Rectal smooth muscle tissue (tissue), 1 donor: ENCODE results near the gene PPM1J.

Experiments used
- H3K27ac ChIP-seq: one replicate; pipeline ENCODE4 v1.7.0; 2013; ENCODE audit warnings: low read depth, low read length, inconsistent platforms
- H3K27me3 ChIP-seq: one replicate; pipeline ENCODE4 v1.7.0; 2013; ENCODE audit warnings: low read length; ENCODE audit not compliant: control insufficient read depth, insufficient read depth
- H3K36me3 ChIP-seq: one replicate; pipeline ENCODE4 v1.7.0; 2013; ENCODE audit warnings: low read length; ENCODE audit not compliant: control insufficient read depth, insufficient read depth
- H3K4me1 ChIP-seq: one replicate; pipeline ENCODE4 v1.7.0; 2013; ENCODE audit warnings: low read length; ENCODE audit not compliant: control insufficient read depth, insufficient read depth
- H3K4me3 ChIP-seq: one replicate; pipeline ENCODE4 v1.7.0; 2013; ENCODE audit warnings: low read length
- H3K9ac ChIP-seq: one replicate; pipeline ENCODE4 v1.7.0; 2013; ENCODE audit warnings: low read length

PPM1J gene, protein sequence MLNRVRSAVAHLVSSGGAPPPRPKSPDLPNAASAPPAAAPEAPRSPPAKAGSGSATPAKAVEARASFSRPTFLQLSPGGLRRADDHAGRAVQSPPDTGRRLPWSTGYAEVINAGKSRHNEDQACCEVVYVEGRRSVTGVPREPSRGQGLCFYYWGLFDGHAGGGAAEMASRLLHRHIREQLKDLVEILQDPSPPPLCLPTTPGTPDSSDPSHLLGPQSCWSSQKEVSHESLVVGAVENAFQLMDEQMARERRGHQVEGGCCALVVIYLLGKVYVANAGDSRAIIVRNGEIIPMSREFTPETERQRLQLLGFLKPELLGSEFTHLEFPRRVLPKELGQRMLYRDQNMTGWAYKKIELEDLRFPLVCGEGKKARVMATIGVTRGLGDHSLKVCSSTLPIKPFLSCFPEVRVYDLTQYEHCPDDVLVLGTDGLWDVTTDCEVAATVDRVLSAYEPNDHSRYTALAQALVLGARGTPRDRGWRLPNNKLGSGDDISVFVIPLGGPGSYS

DNA sequence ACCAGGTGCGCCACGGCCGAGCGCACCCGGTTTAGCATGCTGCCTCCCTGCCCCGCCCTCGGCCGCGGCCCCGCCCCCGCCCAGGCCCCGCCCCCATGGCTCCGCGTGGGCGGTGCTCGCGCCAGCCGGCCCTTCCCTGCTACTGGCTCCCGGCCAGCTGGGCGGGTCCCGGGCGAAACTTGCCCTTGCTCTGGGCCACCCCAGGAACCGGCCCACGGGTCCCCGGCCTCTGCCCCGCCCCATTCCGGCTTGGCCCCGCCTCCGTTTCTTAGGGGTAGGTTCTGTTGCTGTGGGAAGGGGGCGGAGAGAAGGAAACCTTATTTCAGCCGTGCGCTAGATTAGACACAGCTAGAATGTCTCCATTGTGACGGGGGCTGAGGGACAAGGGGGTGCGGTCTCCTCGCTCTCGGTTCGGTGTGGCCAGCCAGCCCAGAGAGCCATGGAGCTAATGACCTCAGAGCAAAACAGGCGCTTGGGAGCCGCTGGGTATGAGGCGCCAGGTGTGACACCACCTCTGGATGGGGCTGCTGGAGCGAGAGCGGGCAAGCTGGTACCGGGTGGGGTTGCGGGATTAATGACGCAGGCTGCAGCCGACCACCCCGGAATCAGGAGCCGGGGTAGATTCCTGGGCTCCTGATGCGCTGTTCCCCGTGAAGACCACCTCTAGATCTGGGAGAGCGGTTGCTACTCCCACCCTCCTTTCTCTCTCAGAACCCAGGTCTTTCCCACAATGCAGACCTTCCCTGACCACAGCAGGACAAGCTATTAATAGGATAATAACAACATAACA is at the start of gene PPM1J:
TSS of gene PPM1J (minus strand) at position 69 of the 790 bp plus-strand sequence. CDS start at position 38, 31 bp downstream.
- H3K27ac ChIP-seq: peak within 1 kb of the TSS; percentile 16
- peaks cover 3% of the 10 kb centered on the region for H3K27me3 ChIP-seq

DNA sequence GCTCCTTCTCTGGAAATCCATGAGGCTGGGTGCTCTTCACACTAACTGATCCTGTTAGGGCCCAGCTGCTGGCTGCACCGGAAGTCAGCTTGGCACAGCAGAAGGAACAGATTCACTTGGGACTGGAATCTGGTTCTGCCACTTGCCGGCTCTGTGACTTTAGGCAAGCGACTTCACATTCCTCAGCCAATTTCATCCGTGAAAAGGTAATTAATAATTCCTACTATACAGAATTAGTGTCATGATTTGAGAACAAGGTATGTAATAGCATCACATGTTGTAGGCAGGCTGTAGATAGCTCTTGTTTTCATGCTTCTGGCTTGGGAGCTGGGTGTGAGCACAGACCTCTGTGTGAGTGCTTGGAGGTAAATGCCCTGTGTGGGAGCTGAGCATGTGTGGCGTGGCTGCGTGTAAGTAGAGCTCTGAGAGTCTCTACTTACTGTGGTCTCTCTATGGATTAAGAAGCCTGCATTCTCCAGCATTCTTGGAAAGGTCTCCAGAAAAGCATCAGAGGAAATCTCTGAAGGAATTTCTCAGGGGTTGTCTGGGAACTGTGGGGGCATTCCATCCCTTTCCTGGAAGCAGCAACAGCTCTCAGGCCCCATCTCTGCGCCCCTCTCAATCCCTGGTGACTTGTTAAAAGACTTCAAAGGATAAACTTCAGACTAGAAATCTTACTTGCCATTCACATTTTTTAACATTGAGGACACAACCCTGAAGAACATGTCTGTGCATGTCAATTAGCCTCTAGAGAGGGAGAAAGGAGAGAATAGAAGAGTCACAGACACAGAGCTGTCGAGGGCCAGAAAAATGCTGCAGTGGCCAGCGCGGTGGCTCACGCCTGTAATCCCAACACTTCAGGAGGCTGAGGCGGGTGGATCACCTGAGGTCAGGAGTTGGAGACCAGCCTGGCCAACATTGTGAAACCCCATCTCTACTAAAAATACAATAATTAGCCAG is 47.7 kb upstream of the PPM1J start:
- no peaks in the 10 kb centered on the region for H3K36me3 ChIP-seq
- no peak overlapping the region for H3K4me3 ChIP-seq
- no peak overlapping the region for H3K9ac ChIP-seq
- no peak overlapping the region for H3K27ac ChIP-seq
- H3K4me1 ChIP-seq: no peaks in the 10 kb centered on the region
- no peaks in the 10 kb centered on the region for H3K27me3 ChIP-seq

More for the DNA sequence above, at the start of gene PPM1J:
- Histone ChIP-seq H3K4me1 (peaks cover 8% of the 10 kb centered on the region), H3K4me3 (peak within 1 kb of the TSS; percentile 85), H3K36me3 (no peaks in the 10 kb centered on the region), H3K9ac (no peak within 1 kb of the TSS)

DNA sequence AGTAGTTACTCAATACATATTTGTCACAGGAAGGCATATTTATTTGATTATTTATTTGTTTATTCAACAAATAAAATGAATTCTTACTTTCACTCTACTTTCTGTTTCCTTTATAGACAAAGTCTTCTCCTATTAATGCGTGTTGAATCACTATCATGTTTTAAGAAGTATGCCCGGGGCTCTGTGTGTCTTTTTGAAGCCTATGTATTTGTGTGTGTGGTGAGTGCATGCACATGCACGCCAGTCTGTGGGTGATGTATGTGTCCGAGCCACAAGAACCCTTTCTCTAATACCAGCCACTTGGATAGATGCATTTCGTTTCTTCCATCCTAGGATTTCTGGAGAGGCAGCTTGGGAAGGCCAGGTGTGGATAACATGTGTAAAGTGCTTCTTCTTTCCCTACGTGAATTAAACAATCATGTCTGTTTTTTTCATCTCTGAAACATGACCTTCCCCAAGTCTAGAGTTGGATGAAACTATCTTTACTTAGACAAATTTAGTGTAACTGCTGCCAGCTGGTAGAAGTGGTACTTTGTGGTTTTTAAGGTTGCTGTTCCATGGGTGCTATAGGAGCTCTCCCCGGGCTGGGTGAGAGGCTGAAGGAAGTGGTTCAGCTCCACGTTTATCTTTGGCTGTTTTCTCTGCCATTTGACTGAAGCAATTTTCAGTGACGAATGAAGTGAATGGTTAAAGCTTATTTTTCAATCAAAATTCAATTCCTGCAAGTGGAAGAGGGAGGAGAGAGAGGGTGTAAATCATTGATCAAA is 46.8 kb upstream of the PPM1J start:
- Histone ChIP-seq H3K9ac (no peak overlapping the region), H3K4me1 (no peaks in the 10 kb centered on the region), H3K27ac (no peak overlapping the region), H3K36me3 (no peaks in the 10 kb centered on the region), H3K27me3 (no peaks in the 10 kb centered on the region), H3K4me3 (no peak overlapping the region)

DNA sequence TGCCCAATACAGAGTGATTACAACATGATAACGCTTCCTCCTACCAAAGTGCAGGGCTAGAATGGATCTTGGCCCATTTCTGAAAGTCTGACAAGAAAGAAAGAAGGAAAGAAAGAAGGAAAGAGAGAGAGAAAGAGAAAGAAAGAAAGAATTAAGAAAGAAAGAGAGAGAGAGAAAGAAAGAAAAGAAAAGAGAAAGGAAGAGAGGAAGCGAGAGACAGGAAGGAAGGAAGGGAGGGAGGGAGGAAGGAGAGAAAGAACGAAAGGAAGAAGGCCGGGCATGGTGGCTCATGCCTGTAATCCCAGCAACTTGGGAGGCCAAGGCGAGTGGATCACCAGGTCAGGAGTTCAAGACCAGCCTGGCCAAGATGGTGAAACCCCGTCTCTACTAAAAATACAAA is 44.1 kb upstream of the PPM1J start:
- H3K9ac ChIP-seq: no peak overlapping the region
- H3K4me3 ChIP-seq: no peak overlapping the region
- H3K36me3 ChIP-seq: no peaks in the 10 kb centered on the region
- no peaks in the 10 kb centered on the region for H3K4me1 ChIP-seq
- H3K27me3 ChIP-seq: no peaks in the 10 kb centered on the region
- no peak overlapping the region for H3K27ac ChIP-seq

DNA sequence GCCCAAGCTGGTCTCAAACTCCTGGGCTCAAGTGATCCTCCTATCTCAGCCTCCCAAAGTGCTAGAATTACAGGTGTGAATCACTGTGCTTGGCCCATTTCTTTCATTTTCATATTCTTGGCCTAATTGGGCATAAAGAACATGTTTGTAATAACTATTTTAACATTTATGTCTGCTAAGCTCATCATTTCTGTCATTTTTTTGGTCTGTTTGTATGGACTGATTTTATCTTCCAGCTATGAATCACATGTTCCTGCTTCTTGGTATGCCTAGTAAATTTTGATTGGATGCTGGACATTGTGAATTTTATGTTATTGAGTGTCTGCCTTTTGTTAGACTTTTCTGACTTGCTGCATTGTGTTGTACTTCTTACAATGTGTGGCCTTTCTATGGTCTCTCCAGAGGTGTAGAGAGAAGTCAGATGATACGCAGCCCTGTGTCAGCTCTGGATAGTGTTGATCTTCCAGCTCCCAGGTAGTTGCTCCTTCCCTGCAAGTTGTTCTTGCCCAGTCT is 39.0 kb upstream of the PPM1J start:
- Histone ChIP-seq H3K36me3 (no peaks in the 10 kb centered on the region), H3K27ac (no peak overlapping the region), H3K4me3 (no peak overlapping the region), H3K27me3 (no peaks in the 10 kb centered on the region), H3K9ac (no peak overlapping the region), H3K4me1 (no peaks in the 10 kb centered on the region)

DNA sequence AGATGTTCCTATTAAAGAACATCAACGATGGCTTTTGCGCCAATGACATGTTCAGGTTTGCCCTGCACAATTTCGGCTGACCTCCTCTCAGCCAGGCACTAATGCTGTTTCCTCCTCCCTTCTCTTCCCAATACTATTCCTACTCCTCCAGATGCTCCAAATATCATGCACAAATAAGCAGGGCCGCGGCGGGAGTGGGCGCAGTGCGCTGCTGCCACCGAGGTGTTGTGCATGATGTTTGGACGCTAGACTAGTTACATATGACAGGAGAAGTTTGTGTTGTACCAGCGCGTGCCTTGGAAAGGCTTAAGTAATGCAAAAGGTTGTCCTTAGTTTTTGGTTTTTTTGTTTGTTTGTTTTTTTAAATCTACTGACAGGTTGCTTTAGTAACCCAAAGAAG is 33.3 kb upstream of the PPM1J start:
- no peak overlapping the region for H3K9ac ChIP-seq
- no peaks in the 10 kb centered on the region for H3K27me3 ChIP-seq
- H3K36me3 ChIP-seq: no peaks in the 10 kb centered on the region
- H3K27ac ChIP-seq: no peak overlapping the region
- no peak overlapping the region for H3K4me3 ChIP-seq
- H3K4me1 ChIP-seq: peaks cover 2% of the 10 kb centered on the region

DNA sequence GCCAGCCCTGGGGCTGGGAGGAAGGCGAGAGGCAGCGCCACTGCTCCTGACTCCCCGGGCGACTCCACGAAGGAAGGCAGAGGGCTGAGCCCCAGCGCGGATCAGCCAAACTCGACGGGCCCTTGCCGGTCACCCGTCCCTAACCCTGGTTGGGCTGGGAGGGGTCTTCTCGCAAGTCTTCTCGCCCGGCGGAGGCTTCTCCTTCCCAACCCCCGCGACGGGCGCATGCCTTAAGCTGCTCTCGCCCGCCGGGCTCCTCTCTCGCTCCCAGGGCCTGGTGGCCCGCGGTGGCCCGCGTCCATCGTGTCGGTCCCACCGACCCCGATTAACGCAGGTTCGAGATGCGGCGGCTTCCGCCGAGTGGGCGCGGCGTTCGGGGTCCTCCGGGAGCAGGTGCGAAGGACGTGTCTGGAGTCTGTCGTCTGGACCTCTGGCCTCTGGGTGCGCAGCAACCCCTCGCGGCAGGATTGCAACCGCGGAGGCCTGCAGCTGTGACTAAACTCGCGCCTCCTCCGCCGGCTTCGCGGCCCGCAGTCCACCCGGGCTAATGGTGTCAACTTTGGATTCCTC is 29.0 kb upstream of the PPM1J start:
- H3K36me3 ChIP-seq: no peaks in the 10 kb centered on the region
- no peak overlapping the region for H3K27ac ChIP-seq
- peak overlapping the region; percentile 37 for H3K4me3 ChIP-seq
- no peaks in the 10 kb centered on the region for H3K27me3 ChIP-seq
- H3K9ac ChIP-seq: no peak overlapping the region
- peaks cover 2% of the 10 kb centered on the region for H3K4me1 ChIP-seq

DNA sequence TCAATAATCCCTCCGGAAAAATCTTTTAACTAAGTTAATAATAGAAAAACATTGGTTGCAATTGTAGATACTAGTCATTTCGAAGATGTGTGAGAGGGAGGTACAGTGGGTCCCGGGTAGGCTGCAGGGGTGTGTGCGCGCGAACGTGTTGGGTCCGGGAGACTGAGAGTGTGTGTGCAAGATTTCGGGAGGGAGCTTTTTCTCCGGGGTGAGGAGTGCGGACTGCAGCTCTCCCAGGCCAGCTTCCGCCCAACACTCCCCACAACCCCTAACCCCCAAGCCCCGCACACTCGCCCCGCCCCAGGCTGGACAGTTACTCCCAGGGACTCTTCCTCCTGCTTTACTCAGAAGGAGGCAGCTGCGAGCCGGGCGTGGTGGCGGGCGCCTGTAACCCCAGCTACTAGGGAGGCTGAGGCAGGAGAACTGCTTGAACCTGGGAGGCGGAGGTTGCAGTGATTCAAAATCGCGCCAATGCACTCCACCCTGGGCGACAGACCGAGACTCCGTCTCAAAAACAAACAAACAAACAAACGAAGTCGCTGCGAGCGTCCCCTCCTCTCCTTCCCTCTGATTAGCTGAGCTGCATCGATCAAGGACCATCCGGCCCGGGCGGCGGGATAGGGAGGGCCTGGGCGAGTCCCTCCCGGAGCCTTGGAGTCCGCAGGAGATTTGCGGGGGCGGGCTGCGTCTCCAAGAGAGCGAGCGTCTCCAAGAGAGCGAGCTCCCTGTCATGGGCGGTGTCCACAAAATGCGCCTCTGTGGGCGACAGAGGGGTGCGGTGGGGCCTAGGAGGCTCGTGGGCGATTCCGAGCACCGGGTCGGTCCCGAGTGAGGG is 28.3 kb upstream of the PPM1J start:
- H3K36me3 ChIP-seq: no peaks in the 10 kb centered on the region
- no peaks in the 10 kb centered on the region for H3K27me3 ChIP-seq
- H3K4me3 ChIP-seq: peak overlapping the region; percentile 37
- no peak overlapping the region for H3K27ac ChIP-seq
- no peak overlapping the region for H3K9ac ChIP-seq
- peaks cover 2% of the 10 kb centered on the region for H3K4me1 ChIP-seq

DNA sequence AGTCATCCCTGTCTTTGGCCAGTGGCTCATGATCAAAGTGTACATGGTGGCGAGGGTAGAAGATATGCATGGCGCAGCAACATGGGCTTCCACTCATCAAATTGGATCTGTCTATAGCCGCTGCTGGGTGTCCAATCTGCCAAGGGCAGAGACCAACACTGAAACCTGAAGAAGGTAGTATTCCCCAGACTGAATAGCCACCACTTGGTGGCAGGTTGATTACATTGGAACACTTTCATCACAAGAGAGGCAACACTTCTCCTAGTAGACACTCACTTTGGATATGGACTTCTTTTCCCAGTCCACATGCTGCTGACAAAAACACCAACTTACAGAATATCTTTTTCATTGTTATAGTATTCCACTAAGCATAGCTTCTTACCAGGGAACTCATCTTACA is 22.4 kb upstream of the PPM1J start:
- Histone ChIP-seq H3K9ac (no peak overlapping the region), H3K27ac (no peak overlapping the region), H3K4me3 (no peak overlapping the region), H3K36me3 (no peaks in the 10 kb centered on the region), H3K27me3 (no peaks in the 10 kb centered on the region), H3K4me1 (no peaks in the 10 kb centered on the region)

DNA sequence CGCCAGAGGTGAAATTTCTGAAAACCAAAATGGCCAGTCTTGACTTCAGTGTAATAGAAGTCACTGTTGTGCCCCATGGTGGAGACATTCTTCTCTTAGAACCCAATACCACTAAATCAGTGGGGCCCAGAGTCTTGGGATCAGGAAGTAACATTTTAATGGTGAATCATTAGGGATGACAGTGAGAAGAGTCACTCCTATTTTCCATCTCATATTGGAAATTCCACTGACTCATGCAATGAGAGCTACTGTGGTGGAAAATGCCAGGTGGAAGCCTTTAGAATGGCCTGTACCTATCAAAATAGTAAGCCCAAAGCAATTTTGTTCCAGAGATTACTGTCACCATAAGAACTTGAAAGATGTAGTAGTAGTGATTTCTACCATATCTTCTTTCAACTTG is 20.6 kb upstream of the PPM1J start:
- no peaks in the 10 kb centered on the region for H3K4me1 ChIP-seq
- no peak overlapping the region for H3K27ac ChIP-seq
- no peaks in the 10 kb centered on the region for H3K36me3 ChIP-seq
- H3K9ac ChIP-seq: no peak overlapping the region
- H3K27me3 ChIP-seq: no peaks in the 10 kb centered on the region
- H3K4me3 ChIP-seq: no peak overlapping the region
